Activated gamma-delta T cell (primary cell): Measurements from ENCODE around the gene UBN1.

ENCODE experiments used
- DNase-seq: peaks from one replicate; lab custom pipeline; 2025; lab: John Stamatoyannopoulos, UW

Gene UBN1

DNA sequence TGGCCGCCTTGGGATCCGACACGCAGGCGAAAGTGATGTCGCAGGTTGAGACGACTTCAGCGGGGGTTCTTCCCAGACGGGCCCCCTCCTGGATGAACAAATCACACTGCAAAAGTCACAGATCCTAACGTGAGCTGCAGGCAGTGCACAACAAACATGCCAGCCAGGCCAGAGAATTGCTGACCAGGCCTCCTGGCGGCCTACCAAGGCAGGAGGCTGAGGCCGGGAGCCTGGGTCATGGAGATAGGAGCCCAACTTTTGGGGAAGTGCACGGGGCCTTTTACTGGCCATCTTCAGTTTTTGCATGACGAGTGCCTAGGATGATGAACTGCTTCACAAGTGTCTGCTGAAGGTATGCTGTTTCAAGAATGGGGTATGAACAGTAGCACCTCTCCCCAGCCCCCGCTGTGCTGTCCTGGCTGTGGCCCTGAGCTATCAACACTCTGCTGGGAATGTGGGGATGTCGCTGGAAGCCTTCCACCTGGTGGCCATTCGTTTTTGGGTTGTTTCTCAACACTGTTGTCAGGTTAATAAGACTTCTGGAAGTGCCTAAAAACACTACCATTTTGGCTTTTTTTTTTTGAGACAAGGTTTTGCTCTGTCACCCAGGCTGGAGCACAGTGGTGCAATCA lies 32.6 kb upstream of the UBN1 start:
- DNase-seq, result no peak

DNA sequence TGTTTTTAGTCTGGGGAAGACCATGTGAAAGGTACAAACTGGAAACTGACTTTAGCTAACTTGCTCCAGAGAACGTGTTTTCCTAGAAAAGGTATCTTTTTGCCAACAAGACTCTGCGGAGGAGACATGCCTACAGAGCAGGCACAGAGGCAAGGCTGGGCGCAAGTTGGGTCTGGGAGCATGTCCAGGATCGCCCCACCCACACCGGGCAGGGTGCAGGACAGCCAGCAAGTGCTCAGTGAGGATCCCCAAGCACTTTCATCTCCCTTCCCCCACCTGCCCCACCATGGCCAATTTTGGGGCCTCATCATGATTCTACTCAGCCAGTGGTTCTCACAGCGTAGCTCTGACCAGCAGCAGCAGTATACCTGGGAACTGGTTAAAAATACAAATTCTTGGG lies 26.6 kb upstream of the UBN1 start:
- no peak for DNase-seq

DNA sequence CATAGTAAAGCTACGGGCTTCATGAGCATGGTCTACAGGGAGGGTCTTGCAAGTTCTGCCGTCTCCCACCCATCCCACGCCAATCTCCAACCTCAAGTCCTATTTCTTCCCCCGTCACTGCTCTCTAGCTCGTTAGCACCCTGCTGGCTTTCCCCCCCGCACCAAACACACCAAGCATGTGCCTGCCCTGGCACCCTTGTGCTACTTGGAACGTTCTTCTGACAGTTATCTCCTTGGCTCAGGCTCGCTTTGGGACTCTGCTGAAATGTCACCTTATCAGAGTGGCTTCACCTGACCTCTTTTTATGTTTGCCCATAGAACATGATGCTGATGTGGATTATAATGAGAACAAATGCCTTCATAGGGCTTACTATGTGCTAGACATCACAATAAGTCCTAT lies 22.1 kb upstream of the UBN1 start:
- DNase-seq, result no peak

- no peak for DNase-seq
These were observed 20.8 kb upstream of the UBN1 start for GRCh38 chr16:4826526-4826925.

DNA sequence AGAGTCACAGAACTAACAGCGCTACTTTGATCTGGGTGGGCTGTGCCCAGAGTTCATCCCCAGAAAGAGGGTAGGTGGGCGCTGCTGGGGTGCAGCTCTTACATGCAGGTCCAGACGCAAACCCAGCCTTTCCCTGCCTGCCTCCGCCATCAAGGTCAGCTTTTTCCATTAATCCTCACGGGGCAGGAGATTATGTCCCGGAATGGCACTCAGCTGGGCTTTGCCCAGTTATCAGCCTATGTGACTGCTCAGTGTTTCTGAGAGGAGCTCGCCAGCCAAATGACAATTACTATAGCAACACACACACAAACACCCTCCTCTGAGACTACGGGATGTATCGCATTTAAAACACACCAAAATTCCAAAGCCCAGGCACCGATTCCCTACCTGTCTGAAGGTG lies 20.3 kb upstream of the UBN1 start:
- DNase-seq, result no peak

DNA sequence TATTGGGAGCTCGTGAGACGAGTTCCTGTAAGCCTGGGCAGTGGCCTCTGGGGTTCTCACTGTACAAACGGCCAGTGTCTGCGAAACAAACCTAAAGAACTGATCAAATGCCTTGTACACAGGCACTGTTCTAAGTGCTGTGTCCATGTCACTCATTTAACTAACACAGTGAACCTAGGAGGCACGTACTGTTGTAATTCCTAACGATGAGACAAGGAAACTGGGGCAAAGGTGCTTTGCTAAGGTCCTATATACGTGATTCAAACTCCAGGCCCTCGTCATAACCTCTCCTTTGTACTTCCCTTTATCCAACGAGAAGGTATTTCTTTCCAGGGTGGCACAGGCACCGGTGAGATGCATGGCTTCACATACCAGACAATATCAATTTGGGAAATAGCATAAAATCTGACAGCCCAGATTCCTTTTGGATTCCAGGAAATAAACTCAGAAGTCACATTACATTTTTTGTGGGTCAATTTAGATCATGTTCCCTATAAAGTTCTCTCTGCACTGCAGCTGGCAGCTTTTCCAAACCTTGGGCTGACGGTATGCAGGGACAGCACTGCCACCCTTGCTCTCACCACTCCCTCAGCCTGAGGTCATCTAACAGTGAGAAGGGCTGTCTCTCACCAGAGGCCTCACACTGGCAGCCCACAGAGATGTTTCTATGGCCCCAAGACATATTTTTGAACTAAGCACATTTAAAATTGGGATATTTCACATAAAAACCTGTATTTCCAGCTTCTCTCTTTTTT lies 18.5 kb upstream of the UBN1 start:
- DNase-seq, result no peak

DNA sequence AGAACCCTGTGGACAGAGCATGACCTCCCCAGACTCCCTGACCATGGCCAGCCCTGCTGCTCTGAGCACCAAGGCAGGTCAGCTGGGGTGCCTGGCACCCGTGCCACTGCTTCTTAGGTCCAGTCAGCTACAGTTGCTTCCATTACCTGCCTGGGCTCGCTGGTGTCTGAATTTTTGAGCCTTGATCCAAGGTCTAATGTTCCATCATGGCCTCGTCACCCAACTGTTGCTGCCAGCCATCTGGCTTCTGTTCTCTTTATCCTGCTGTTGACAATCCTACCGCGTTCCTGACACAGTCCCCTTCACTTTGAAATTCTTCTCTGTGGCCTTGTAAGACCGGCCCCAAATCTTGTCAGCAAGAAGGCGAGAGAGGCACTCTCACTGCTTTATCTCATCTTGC lies 16.9 kb upstream of the UBN1 start:
- DNase-seq, result no peak

- no peak for DNase-seq
These were observed 15.7 kb upstream of the UBN1 start for GRCh38 chr16:4831616-4832015.

DNA sequence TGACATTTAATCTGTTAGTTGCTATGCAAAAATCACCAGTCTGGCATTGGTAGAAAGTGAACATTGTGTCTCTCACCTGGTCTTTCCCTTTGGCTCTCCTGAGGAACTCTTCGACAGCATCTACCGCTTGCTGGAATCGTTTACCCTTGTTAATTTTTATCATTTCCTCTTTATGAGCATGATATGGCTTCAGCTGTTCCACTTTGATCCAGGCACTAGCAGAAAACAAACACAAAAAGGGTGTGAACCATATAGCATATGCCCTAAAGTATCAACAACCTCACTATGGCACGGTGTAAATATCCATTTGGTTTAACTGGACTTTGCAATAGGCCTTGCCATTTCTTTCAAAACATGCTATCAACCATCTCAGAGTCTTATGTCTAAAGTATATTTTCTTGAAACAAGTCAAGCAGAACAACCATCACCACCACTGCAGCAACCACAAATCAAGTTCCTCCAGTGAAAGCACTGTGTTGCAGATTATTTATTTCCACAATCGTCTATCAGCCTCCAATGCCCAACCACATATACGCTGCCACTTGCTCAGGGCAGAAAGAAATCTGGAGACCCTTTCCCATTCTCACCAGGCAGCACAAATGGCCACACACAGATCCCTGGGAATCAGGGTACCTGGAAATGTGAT lies 14.5 kb upstream of the UBN1 start:
- DNase-seq, result no peak

DNA sequence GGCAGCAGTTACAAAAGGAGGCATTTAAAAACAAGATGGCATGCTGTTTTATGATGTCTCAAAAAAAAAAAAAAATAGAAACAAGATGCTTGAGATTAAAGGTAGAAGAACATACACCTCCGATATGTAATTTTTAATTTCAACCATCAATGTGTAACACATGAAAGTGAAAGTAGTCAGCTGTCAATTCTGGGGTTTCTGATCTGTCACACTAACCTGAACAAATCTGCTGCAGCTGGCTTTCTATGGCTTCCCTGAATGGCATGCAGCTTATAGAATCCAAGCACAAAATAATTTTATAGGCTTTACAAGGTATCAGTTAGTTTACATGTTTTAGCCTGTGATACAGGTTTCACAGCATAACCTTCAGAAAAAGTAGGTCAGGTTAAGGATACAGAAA lies 13.7 kb upstream of the UBN1 start:
- DNase-seq, result no peak

- no peak for DNase-seq
These were observed 10.6 kb upstream of the UBN1 start for GRCh38 chr16:4836727-4837126.

DNA sequence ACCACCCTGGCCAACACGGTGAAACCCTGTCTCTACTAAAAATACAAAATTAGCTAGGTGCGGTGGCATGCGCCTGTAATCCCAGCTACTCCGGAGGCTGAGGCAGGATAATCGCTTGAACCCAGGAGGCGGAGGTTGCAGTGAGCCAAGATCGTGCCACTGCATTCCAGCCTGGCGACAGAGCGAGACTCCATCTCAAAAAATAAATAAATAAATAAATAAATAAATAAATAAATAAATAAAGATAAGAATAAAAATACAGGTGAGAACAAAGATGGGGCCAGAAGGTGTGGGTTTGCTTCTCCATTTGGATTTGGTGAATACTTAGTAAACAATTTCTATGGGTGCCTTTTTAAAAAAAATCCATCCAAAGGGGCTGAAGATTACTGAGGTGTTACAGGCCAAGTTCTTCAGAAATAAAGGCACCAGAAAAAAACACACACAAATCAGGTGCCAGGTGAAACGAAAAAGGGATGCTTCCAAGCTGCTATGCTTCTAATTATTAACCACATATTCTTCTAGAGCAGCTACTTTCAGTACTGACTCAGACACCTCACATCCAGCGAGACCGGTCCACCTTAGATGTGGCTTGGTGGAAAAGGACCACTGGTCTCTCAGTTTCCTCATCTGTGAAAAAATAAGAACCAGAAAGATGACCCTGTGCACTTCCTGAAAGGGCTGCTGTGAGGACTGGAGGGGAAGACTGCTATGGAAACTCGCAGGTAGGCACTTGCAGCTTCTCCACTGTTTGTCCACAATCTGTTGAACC lies 9.4 kb upstream of the UBN1 start:
- no peak for DNase-seq

- no peak for DNase-seq
These were observed 7.3 kb upstream of the UBN1 start for GRCh38 chr16:4839942-4840341.

DNA sequence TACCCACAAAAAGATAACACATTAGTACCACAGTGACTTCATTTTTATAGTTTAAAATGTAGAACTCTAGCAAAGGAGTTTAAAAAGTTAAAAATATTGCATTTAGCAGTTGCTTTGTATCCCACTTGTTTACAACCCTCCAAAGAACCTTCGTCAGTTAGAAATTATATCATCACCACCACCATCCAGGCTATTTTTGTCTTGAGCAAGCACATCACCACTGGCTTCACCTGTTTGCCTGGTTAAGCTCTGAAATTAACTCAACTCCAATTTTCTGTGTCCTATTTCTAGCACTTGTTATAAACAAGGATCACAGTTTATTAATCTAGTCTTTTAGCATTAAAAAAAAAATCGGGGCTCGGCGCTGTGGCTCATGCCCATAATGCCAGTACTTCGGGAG lies 6.3 kb upstream of the UBN1 start:
- DNase-seq, result no peak

DNA sequence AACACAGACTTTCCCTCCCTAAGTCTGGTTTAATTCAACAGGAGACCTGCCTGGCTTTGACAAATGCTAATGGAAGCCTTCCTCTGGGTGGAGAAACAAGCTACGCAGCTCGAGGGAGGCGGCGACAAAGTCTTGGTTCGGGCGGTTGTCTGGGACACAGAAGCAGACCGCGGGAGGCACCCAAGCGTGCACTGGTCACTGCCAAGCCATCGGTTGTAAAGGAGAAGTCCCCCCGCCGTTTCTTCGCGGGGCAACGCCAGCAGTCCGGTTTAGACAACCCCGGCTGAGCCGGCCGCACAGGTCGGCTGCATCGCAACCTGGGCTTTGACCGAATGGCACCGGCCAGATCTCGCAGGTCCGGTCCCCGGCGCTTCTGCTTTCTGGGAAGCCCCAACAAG lies 779 bp upstream of the UBN1 start:
- DNase-seq, result no peak

GRCh38 chr16:4847774-4848587 lies 700 bp downstream of the UBN1 start:
- peak; percentile 47 for DNase-seq

GRCh38 chr16:4850211-4850610 lies 2.9 kb downstream of the UBN1 start:
- no peak for DNase-seq

DNA sequence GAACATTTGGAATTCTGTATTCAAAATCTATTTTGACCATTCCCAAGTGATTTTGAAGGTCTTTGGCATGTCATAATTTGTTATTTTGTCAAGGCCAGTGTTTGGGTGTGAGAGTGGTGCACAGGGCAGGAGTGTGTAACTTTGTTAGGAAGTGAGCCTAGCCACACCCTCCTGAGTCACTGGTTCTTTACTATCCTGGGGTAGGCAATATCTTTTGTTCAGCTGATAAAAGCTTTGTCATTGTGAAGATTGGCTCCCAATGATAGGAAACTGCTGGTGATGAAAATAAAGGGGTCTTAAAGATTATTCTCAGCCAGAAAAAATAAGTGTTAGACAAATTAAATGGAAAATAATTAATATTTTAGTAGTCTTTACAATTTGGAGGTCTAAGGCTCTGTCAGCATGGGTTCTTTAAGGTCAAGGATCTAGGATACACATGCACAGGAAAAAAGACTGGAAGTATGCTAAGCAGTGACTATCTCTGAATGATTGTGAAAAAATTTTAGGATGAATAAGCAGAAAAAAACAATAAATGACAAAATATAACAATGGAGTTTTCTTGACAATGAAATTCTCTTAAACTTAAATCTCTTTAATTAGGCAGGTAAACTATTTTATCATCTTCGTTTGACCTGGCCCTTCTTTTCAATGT lies 5.1 kb downstream of the UBN1 start:
- no peak for DNase-seq

- no peak for DNase-seq
These were observed 8.1 kb downstream of the UBN1 start for GRCh38 chr16:4855371-4855770.

DNA sequence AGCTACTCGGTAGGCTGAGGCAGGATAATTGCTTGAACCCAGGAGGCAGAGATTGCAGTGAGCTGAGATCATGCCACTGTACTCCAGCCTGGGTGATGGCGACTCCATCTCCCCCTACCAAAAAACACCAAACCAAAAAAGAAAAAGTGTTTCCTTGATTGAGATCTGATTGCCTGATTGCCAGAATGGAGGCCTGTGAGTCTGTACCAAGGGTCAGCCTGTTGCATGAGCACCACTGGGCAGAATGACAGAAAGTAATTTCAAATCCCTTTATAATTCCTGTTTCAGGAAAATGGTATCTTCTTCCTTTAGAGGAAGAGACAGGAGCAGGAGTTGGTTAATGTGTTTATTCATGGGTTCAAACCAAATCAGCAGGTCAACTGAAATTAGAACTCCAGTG lies 8.5 kb downstream of the UBN1 start:
- DNase-seq, result no peak

DNA sequence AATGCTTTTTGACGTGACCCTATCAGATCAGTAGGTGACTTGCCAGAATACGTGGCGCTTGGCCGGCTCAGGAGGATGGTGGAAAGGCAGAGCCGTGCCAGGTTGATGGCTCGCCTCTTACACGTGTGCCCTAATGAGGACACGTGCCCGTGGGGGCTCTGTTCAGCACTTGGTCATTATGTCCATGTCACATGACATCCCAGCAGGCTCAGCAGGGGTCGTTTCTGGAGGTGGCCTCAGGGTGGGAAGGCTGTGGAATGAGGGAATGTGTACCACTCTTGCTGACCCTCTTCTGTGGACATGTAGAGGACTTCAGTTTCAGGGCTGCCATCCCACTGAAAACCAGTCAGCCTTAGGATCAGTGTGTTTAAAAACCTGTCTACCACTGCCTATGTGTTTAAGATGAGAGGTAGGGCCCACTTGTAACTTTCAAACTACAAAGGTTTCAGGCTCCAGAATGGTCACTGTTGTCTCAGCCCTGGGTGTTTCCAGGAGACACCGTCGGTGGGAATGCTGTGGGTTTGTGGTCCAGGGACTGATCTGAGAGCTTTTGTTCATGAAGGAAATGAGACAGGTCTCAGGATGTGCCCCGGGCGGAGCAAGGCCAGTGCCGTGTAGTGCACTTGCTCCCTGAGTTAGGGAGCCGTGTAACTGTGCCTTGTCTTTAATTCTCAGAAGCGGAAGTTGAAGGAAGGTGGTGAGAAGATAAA lies 12.1 kb downstream of the UBN1 start:
- DNase-seq, result no peak
